HUES64 (cell line): ENCODE data around the gene GTF2A1L.
"Not testable (repeated sequence)": the region's sequence is repeated elsewhere in the genome, so short reads cannot be mapped to it uniquely, and the experiment has no call there.

Source experiments
- H3K27ac ChIP-seq: 2 replicates; pipeline ENCODE4 v1.7.0; 2013; ENCODE audit warnings: low read depth, low read length, inconsistent platforms
- H3K27me3 ChIP-seq: 2 replicates; pipeline ENCODE4 v1.6.1; 2013; ENCODE audit warnings: mild to moderate bottlenecking, low read length; ENCODE audit not compliant: insufficient read depth
- H3K36me3 ChIP-seq: 2 replicates; pipeline ENCODE4 v1.6.1; 2013; ENCODE audit warnings: mild to moderate bottlenecking, low read length; ENCODE audit not compliant: insufficient read depth
- H3K4me1 ChIP-seq: 2 replicates; pipeline ENCODE4 v1.6.1; 2013; ENCODE audit warnings: mild to moderate bottlenecking, low read length, moderate library complexity; ENCODE audit not compliant: insufficient read depth
- H3K4me3 ChIP-seq: 2 replicates; pipeline ENCODE4 v1.5.1; 2013; ENCODE audit warnings: mild to moderate bottlenecking, low read length, moderate library complexity
- H3K9ac ChIP-seq: 2 replicates; pipeline ENCODE4 v1.6.1; 2013; ENCODE audit warnings: mild to moderate bottlenecking, low read depth, low read length
- H3K9me3 ChIP-seq: 2 replicates; pipeline ENCODE4 v1.6.1; 2013; ENCODE audit warnings: low read depth, low read length; ENCODE audit not compliant: insufficient read depth
- WGBS: fragments of 150-250, 120-280 bp; methylation state at CpG from one replicate; pipeline ENCODE4 v1.1.7; 2013; ENCODE audit warnings: missing lambda C conversion rate; 5-methylcytosine and 5-hydroxymethylcytosine counted together

The GTF2A1L gene

GRCh38 chr2:48588745-48589144 is 28.9 kb upstream of the GTF2A1L start:
- Histone ChIP-seq H3K27me3 (no peaks in the 10 kb centered on the region), H3K27ac (no peak overlapping the region), H3K9me3 (no peaks in the 10 kb centered on the region), H3K36me3 (peaks cover under 1% of the 10 kb centered on the region; the same call in 1 of the 2 replicates), H3K9ac (no peak overlapping the region), H3K4me3 (no peak overlapping the region), H3K4me1 (peaks cover 21% of the 10 kb centered on the region)
- 67% methylated on average over 1 of the region's 1 CpG for WGBS

GRCh38 chr2:48589170-48589767 is 28.4 kb upstream of the GTF2A1L start:
- Histone ChIP-seq H3K27me3 (no peaks in the 10 kb centered on the region), H3K9ac (no peak overlapping the region), H3K27ac (no peak overlapping the region), H3K4me3 (no peak overlapping the region), H3K4me1 (peaks cover 21% of the 10 kb centered on the region), H3K36me3 (peaks cover 4% of the 10 kb centered on the region; the same call in 1 of the 2 replicates), H3K9me3 (no peaks in the 10 kb centered on the region)
- WGBS: 45% methylated on average over 1 of the region's 5 CpGs

GRCh38 chr2:48590017-48590416 is 27.6 kb upstream of the GTF2A1L start:
- Histone ChIP-seq H3K36me3 (peaks cover 4% of the 10 kb centered on the region; the same call in 1 of the 2 replicates), H3K4me3 (no peak overlapping the region), H3K27ac (no peak overlapping the region), H3K27me3 (no peaks in the 10 kb centered on the region), H3K9me3 (no peaks in the 10 kb centered on the region), H3K4me1 (peaks cover 18% of the 10 kb centered on the region), H3K9ac (no peak overlapping the region)
- 80% methylated on average over 1 of the region's 1 CpG for WGBS

- peaks cover 6% of the 10 kb centered on the region; the same call in 1 of the 2 replicates for H3K36me3 ChIP-seq
- H3K9me3 ChIP-seq: no peaks in the 10 kb centered on the region
- 95% methylated on average over 1 of the region's 2 CpGs for WGBS
- H3K27me3 ChIP-seq: no peaks in the 10 kb centered on the region
- no peak overlapping the region for H3K4me3 ChIP-seq
- peaks cover 8% of the 10 kb centered on the region; the same call in 1 of the 2 replicates for H3K4me1 ChIP-seq
- H3K27ac ChIP-seq: no peak overlapping the region
- no peak overlapping the region for H3K9ac ChIP-seq
Observed at GRCh38 chr2:48592067-48592466, 25.6 kb upstream of the GTF2A1L start.

GRCh38 chr2:48596751-48597150 is 20.9 kb upstream of the GTF2A1L start:
- not testable (repeated sequence) for H3K9ac ChIP-seq, H3K27ac ChIP-seq, H3K4me1 ChIP-seq, H3K9me3 ChIP-seq, H3K4me3 ChIP-seq, H3K36me3 ChIP-seq, H3K27me3 ChIP-seq
- 94% methylated on average over 7 of the region's 7 CpGs for WGBS

- no peaks in the 10 kb centered on the region for H3K4me1 ChIP-seq
- no peak overlapping the region for H3K4me3 ChIP-seq
- WGBS: 100% methylated on average over 1 of the region's 2 CpGs
- peaks cover 6% of the 10 kb centered on the region; the same call in 1 of the 2 replicates for H3K36me3 ChIP-seq
- H3K9ac ChIP-seq: no peak overlapping the region
- H3K27ac ChIP-seq: no peak overlapping the region
- no peaks in the 10 kb centered on the region for H3K27me3 ChIP-seq
- no peaks in the 10 kb centered on the region for H3K9me3 ChIP-seq
Observed at GRCh38 chr2:48597492-48597891, 20.2 kb upstream of the GTF2A1L start.

- Histone ChIP-seq H3K27me3 (no peaks in the 10 kb centered on the region), H3K36me3 (0 out of 2 replicates have a peak, but pooled peaks cover 2% of the 10 kb centered on the region), H3K9ac (no peak overlapping the region), H3K4me3 (no peak overlapping the region), H3K4me1 (no peaks in the 10 kb centered on the region), H3K9me3 (no peaks in the 10 kb centered on the region), H3K27ac (no peak overlapping the region)
- WGBS: 44% methylated on average over 4 of the region's 4 CpGs
Observed at GRCh38 chr2:48600204-48600813, 17.3 kb upstream of the GTF2A1L start.

DNA sequence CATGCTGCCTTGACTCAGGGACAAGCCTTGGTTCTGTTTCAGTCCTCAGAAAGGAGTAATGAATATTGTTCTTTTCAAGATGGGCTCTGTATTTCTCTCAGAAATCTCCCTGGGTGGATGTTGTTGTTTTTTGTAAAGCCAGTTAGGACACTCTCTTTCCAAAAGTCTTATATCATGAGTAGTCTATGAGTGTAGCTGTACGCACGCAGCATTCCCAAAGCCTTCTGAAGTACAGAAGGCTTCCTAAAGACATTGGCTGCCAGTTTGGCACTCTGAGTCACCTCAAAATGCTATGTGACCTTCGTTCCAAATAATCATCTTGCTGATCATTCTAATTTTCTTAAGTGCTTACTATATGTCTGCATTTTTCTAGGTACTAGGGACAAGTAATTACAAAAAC is 16.7 kb upstream of the GTF2A1L start:
- H3K4me1 ChIP-seq: no peaks in the 10 kb centered on the region
- no peak overlapping the region for H3K9ac ChIP-seq
- WGBS: 92% methylated on average over 3 of the region's 3 CpGs
- no peak overlapping the region for H3K27ac ChIP-seq
- H3K36me3 ChIP-seq: no peaks in the 10 kb centered on the region
- no peaks in the 10 kb centered on the region for H3K9me3 ChIP-seq
- H3K27me3 ChIP-seq: no peaks in the 10 kb centered on the region
- no peak overlapping the region for H3K4me3 ChIP-seq

GRCh38 chr2:48601349-48601748 is 16.3 kb upstream of the GTF2A1L start:
- Histone ChIP-seq H3K9me3 (no peaks in the 10 kb centered on the region), H3K27ac (no peak overlapping the region), H3K9ac (no peak overlapping the region), H3K4me1 (no peaks in the 10 kb centered on the region), H3K4me3 (no peak overlapping the region), H3K27me3 (no peaks in the 10 kb centered on the region), H3K36me3 (no peaks in the 10 kb centered on the region)
- 54% methylated on average over 7 of the region's 7 CpGs for WGBS

GRCh38 chr2:48605482-48606175 is 12.0 kb upstream of the GTF2A1L start:
- Histone ChIP-seq H3K27ac (no peak overlapping the region), H3K4me3 (no peak overlapping the region), H3K36me3 (no peaks in the 10 kb centered on the region), H3K9me3 (no peaks in the 10 kb centered on the region), H3K9ac (no peak overlapping the region), H3K27me3 (no peaks in the 10 kb centered on the region), H3K4me1 (no peaks in the 10 kb centered on the region)
- 100% methylated on average over 2 of the region's 5 CpGs for WGBS

DNA sequence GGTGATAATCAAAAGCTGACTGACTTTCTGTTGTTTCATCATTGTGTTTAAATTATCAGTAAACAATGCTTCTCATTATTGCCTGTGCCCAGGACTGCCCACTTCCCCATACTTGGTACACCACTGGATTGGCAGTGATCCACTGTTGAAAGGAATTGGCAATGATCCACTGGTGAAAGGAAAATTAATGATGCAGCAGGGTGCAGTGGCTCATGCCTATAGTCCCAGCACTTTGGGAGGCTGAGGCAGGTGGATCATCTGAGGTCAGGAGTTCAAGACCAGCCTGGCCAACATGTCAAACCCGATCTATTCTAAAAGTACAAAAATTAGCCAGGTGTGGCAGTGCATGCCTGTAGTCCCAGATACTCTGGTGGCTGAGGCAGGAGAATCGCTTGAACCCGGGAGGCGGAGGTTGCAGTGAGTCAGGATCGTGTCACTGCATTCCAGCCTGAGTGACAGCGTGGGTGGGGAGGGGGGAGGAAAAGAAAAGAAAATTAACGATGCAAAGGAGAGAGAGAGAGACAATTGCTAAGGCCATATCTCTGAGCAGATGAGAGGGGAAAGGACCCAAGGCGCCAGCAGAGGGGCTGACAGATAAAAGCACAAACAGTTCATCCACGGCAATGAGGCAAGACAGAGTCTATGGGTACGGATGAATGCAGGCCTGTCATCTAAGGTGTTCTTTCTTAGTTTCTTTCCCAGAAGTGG is 10.2 kb upstream of the GTF2A1L start:
- 77% methylated on average over 10 of the region's 10 CpGs for WGBS
- Histone ChIP-seq H3K4me3 (no peak overlapping the region), H3K36me3 (no peaks in the 10 kb centered on the region), H3K9me3 (no peaks in the 10 kb centered on the region), H3K27ac (no peak overlapping the region), H3K27me3 (no peaks in the 10 kb centered on the region), H3K9ac (no peak overlapping the region), H3K4me1 (no peaks in the 10 kb centered on the region)
